BJ (cell line): ENCODE measurements around the gene FAM216B. TPM values are rescaled to one million over a fixed set of nuclear protein-coding genes. Genes with fewer than 3 reads are reported as not detected.

Experiments used
- CTCF ChIA-PET: fragments of 350-600 bp; formaldehyde crosslinking; extraction: SDS; loops from one replicate; lab custom pipeline; 2021; ENCODE audit warnings: antibody characterized with exemption, inconsistent platforms; lab: Yijun Ruan, JAX
- POLR2A ChIA-PET: fragments of 300-600 bp; sonication (Branson Sonifier 250); formaldehyde crosslinking; extraction: SDS; loops from one replicate; lab custom pipeline; 2021; ENCODE audit warnings: antibody characterized with exemption; lab: Charles Lee
- DNase-seq: peaks from one replicate; pipeline ENCODE4 v3.0.0-alpha.2; 2011; ENCODE audit warnings: low read depth
- H3K27me3 ChIP-seq: 2 replicates; pipeline ENCODE4 v1.6.0; 2011; ENCODE audit warnings: low read length; ENCODE audit not compliant: control insufficient read depth, insufficient read depth
- H3K36me3 ChIP-seq: 2 replicates; pipeline ENCODE4 v1.5.1; 2011; ENCODE audit warnings: low read length; ENCODE audit not compliant: control insufficient read depth, insufficient read depth
- H3K4me3 ChIP-seq: 2 replicates; pipeline ENCODE4 v1.5.1; 2011; ENCODE audit warnings: low read depth, mild to moderate bottlenecking, control low read depth, low read length
- polyA plus RNA-seq: library from polyadenylated mRNA; depleted of rRNA; stranded (reverse); fragments of >200 nt; gene quantifications from 2 replicates; pipeline ENCODE4 v1.2.3, GENCODE V29; 2011
- TF ChIP-seq, protein P1 (sequence below): IDR thresholded peaks from 2 replicates; pipeline ENCODE4 v1.5.1; 2011; ENCODE audit warnings: low read depth, mild to moderate bottlenecking, control low read depth, inconsistent platforms, low read length, moderate library complexity; ENCODE audit not compliant: insufficient read depth

Gene FAM216B
- polyA plus RNA-seq, 1 experiment = not detected

DNA sequence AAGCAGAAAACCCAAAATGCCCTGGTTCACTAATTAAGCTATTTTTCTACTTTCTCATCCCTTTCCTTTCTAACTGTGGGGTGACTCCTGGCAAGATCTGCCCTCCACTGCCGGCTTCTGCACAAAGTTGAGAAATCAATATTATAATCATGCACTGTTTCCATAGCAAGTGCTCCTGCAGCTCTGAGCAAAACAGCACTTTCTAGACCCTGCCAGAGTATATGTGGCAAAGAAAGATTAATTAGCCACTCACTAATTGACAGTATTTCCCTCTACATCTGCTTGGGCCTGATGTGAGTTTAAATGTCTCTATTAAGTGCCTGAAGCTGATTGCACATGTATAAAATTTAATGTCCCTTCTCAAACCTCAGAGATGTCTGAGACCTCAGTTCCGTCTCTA lies 39.5 kb upstream of the FAM216B start:
- POLR2A ChIA-PET = no interaction called here
- H3K4me3 ChIP-seq = no peak overlapping the region
- DNase-seq = no peak

DNA sequence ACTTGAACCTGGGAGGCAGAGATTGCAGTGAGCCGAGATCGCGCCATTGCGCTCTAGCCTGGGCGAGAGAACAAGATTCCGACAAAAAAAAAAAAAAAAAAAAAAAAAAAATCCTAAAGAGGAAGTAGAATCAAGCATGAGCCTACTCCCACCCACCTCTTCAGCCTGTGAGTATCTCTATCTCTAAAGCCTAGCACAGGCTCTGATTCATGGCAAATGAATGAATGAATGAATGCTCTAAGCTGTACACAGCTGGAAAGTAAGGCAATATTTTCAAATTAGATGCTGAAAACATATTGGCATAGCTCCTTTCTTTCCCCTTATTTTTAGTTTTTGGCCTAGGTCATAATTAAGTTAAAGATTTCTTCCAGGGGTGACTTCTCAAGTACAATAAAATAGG lies 35.7 kb upstream of the FAM216B start:
- Histone ChIP-seq H3K36me3 (no peaks in the 10 kb centered on the region), H3K27me3 (no peaks in the 10 kb centered on the region), H3K4me3 (no peak overlapping the region)
- ChIA-PET CTCF (interaction anchor here (1.0 kb wide), 1 partner anchor 24 kb away, joined by 4 read pairs; no protein-coding TSS in a partner anchor), POLR2A (no interaction called here)
- TF ChIP-seq, protein P1, sequence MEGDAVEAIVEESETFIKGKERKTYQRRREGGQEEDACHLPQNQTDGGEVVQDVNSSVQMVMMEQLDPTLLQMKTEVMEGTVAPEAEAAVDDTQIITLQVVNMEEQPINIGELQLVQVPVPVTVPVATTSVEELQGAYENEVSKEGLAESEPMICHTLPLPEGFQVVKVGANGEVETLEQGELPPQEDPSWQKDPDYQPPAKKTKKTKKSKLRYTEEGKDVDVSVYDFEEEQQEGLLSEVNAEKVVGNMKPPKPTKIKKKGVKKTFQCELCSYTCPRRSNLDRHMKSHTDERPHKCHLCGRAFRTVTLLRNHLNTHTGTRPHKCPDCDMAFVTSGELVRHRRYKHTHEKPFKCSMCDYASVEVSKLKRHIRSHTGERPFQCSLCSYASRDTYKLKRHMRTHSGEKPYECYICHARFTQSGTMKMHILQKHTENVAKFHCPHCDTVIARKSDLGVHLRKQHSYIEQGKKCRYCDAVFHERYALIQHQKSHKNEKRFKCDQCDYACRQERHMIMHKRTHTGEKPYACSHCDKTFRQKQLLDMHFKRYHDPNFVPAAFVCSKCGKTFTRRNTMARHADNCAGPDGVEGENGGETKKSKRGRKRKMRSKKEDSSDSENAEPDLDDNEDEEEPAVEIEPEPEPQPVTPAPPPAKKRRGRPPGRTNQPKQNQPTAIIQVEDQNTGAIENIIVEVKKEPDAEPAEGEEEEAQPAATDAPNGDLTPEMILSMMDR = no peak
- no peak for DNase-seq

More for the DNA sequence above, 39.5 kb upstream of the FAM216B start:
- Histone ChIP-seq H3K27me3 (no peaks in the 10 kb centered on the region), H3K36me3 (no peaks in the 10 kb centered on the region)
- CTCF ChIA-PET = interaction anchor here (0.8 to 2.7 kb wide), 2 partner anchors 11 to 13 kb away, joined by 3 to 10 read pairs; no protein-coding TSS in a partner anchor
- TF ChIP-seq, protein P1 = no peak

DNA sequence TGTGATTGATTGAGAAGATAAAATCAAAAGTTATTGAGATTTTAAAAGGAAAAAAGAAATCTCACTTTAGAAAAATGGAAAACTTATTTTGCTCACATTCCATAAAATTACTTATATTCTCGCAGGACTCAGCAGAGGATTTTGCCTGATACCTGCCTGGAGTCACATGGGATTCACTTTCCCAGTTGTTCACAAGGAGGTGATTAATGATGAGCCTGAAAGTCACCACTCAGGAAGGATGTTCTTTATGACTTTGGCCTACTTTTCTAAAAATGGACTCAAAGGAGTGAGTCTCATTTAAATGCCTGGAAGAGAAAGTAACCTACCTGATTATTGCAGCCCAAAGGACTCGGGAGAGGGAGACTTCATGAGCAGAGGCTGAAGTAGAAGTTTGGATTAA lies 34.5 kb upstream of the FAM216B start:
- TF ChIP-seq, protein P1 = no peak
- Histone ChIP-seq H3K36me3 (no peaks in the 10 kb centered on the region), H3K4me3 (no peak overlapping the region), H3K27me3 (no peaks in the 10 kb centered on the region)
- ChIA-PET POLR2A (no interaction called here), CTCF (no interaction called here)
- DNase-seq = no peak

- ChIA-PET CTCF (interaction anchor here (0.6 kb wide), 1 partner anchor 252 kb away, joined by 3 read pairs; no protein-coding TSS in a partner anchor), POLR2A (no interaction called here)
- TF ChIP-seq, protein P1 = no peak
These were observed 33.9 kb upstream of the FAM216B start for GRCh38 chr13:42747399-42747873.

GRCh38 chr13:42750794-42751193 lies 30.6 kb upstream of the FAM216B start:
- no peak for DNase-seq
- no peaks in the 10 kb centered on the region for H3K27me3 ChIP-seq
- TF ChIP-seq, protein P1 = no peak
- ChIA-PET CTCF (no interaction called here), POLR2A (no interaction called here)
- H3K4me3 ChIP-seq = no peak overlapping the region
- no peaks in the 10 kb centered on the region for H3K36me3 ChIP-seq

More at GRCh38 chr13:42747399-42747873, 33.9 kb upstream of the FAM216B start:
- DNase-seq = peak; percentile 99
- H3K36me3 ChIP-seq = no peaks in the 10 kb centered on the region
- no peaks in the 10 kb centered on the region for H3K27me3 ChIP-seq
- no peak overlapping the region for H3K4me3 ChIP-seq
